ENCODE results near the gene TIAM1. TPM values are rescaled to one million over a fixed set of nuclear protein-coding genes. Genes with fewer than 3 reads are reported as not detected.
"Not testable (repeated sequence)": the region's sequence is repeated elsewhere in the genome, so short reads cannot be mapped to it uniquely, and the experiment has no call there.

The TIAM1 gene
- total RNA-seq, 1 experiment from 2014 or later = 22.5 TPM

- Histone ChIP-seq H3F3A (ENCODE audit: insufficient read depth, low read depth) (no peaks in the 10 kb centered on the region), H3K9me3 (ENCODE audit: insufficient read depth, low read depth) (no peaks in the 10 kb centered on the region), H4K20me1 (ENCODE audit: insufficient read depth) (no peaks in the 10 kb centered on the region), H3K4me3 (no peak overlapping the region), H3K36me3 (ENCODE audit: low read depth) (no peaks in the 10 kb centered on the region), H3K27ac (no peak overlapping the region), H3K79me2 (ENCODE audit: low read depth) (no peaks in the 10 kb centered on the region), H3K9me2 (ENCODE audit: insufficient read depth) (no peaks in the 10 kb centered on the region), H3K27me3 (ENCODE audit: insufficient read depth, low read depth) (no peaks in the 10 kb centered on the region), H3K4me1 (replicated peaks; ENCODE audit: insufficient read depth) (no peaks in the 10 kb centered on the region), H3K4me2 (no peak overlapping the region), H2AFZ (no peak overlapping the region)
- ChIA-PET POLR2A (ENCODE audit: unreplicated experiment) (no interaction called here), CTCF (no interaction called here)
- intact Hi-C loops (cut with micrococcal nuclease; ENCODE audit: unreplicated experiment) = no loop called here
- no peak for DNase-seq
- no TSS peak for BruUV-seq (replicated peaks)
- TF ChIP-seq CTCF (conservative IDR thresholded peaks at IDR 0.05) = no peak
- no peak for TF ChIP-seq EZH2 (IDR thresholded peaks at IDR 0.05; ENCODE audit: low read depth)
Measured at GRCh38 chr21:31233711-31234110, 110.3 kb downstream of the TIAM1 start.

- Histone ChIP-seq H3K4me3 (no peak overlapping the region), H3K79me2 (ENCODE audit: low read depth) (no peaks in the 10 kb centered on the region), H3K9me3 (ENCODE audit: insufficient read depth, low read depth) (no peaks in the 10 kb centered on the region), H4K20me1 (ENCODE audit: insufficient read depth) (no peaks in the 10 kb centered on the region), H2AFZ (no peak overlapping the region), H3K27me3 (ENCODE audit: insufficient read depth, low read depth) (no peaks in the 10 kb centered on the region), H3K4me2 (no peak overlapping the region), H3K27ac (no peak overlapping the region), H3K36me3 (ENCODE audit: low read depth) (no peaks in the 10 kb centered on the region), H3F3A (ENCODE audit: insufficient read depth, low read depth) (no peaks in the 10 kb centered on the region), H3K9me2 (ENCODE audit: insufficient read depth) (no peaks in the 10 kb centered on the region), H3K4me1 (replicated peaks; ENCODE audit: insufficient read depth) (no peaks in the 10 kb centered on the region)
- no peak for TF ChIP-seq EZH2 (IDR thresholded peaks at IDR 0.05; ENCODE audit: low read depth)
- TF ChIP-seq CTCF (conservative IDR thresholded peaks at IDR 0.05) = no peak
- CTCF ChIA-PET = no interaction called here
- BruUV-seq (replicated peaks) = no TSS peak
- no peak for DNase-seq
- POLR2A ChIA-PET (ENCODE audit: unreplicated experiment) = no interaction called here
- intact Hi-C loops (cut with micrococcal nuclease; ENCODE audit: unreplicated experiment) = no loop called here
Measured at GRCh38 chr21:31232344-31232743, 111.7 kb downstream of the TIAM1 start.

GRCh38 chr21:31230937-31231336, 113.1 kb downstream of the TIAM1 start:
- H3K27me3 ChIP-seq (ENCODE audit: insufficient read depth, low read depth) = no peaks in the 10 kb centered on the region
- no peaks in the 10 kb centered on the region for H3K79me2 ChIP-seq (ENCODE audit: low read depth)
- H2AFZ ChIP-seq = no peak overlapping the region
- H3K36me3 ChIP-seq (ENCODE audit: low read depth) = no peaks in the 10 kb centered on the region
- no peaks in the 10 kb centered on the region for H4K20me1 ChIP-seq (ENCODE audit: insufficient read depth)
- H3K9me3 ChIP-seq (ENCODE audit: insufficient read depth, low read depth) = no peaks in the 10 kb centered on the region
- H3F3A ChIP-seq (ENCODE audit: insufficient read depth, low read depth) = no peaks in the 10 kb centered on the region
- DNase-seq = no peak
- no peak overlapping the region for H3K27ac ChIP-seq
- ChIA-PET POLR2A (ENCODE audit: unreplicated experiment) (no interaction called here), CTCF (no interaction called here)
- H3K4me1 ChIP-seq (replicated peaks; ENCODE audit: insufficient read depth) = no peaks in the 10 kb centered on the region
- TF ChIP-seq EZH2 (IDR thresholded peaks at IDR 0.05; ENCODE audit: low read depth) = no peak
- H3K9me2 ChIP-seq (ENCODE audit: insufficient read depth) = no peaks in the 10 kb centered on the region
- BruUV-seq (replicated peaks) = no TSS peak
- H3K4me3 ChIP-seq = no peak overlapping the region
- intact Hi-C loops (cut with micrococcal nuclease; ENCODE audit: unreplicated experiment) = no loop called here
- no peak overlapping the region for H3K4me2 ChIP-seq

GRCh38 chr21:31228723-31229122, 115.3 kb downstream of the TIAM1 start:
- H2AFZ ChIP-seq, CTCF ChIA-PET: not testable (repeated sequence)

More at GRCh38 chr21:31228723-31229122, 115.3 kb downstream of the TIAM1 start:
- H3K9me2 ChIP-seq (ENCODE audit: insufficient read depth); intact Hi-C loops (cut with micrococcal nuclease; ENCODE audit: unreplicated experiment); H3K9me3 ChIP-seq (ENCODE audit: insufficient read depth, low read depth); H3F3A ChIP-seq (ENCODE audit: insufficient read depth, low read depth); H3K4me2 ChIP-seq; H3K27me3 ChIP-seq (ENCODE audit: insufficient read depth, low read depth); H3K36me3 ChIP-seq (ENCODE audit: low read depth); BruUV-seq (replicated peaks); POLR2A ChIA-PET (ENCODE audit: unreplicated experiment); H3K27ac ChIP-seq; H3K4me3 ChIP-seq; H3K79me2 ChIP-seq (ENCODE audit: low read depth); H4K20me1 ChIP-seq (ENCODE audit: insufficient read depth); DNase-seq; H3K4me1 ChIP-seq (replicated peaks; ENCODE audit: insufficient read depth): not testable (repeated sequence)

Data from PC-9 (cell line).